Neural progenitor cell (in vitro differentiated cells): Measurements from ENCODE around the gene CARNS1.

Experiments used
- EZH2 ChIP-seq: fragments of 200-600 bp; sonication (generic); IDR thresholded peaks from 2 replicates; pipeline ENCODE4 v1.6.1; 2017; ENCODE audit warnings: antibody characterized with exemption, mild to moderate bottlenecking, moderate library complexity
- TF ChIP-seq, protein P1 (sequence below): fragments of 200-600 bp; sonication (generic); IDR thresholded peaks from 2 replicates; pipeline ENCODE4 v1.5.1; 2017; ENCODE audit warnings: antibody characterized with exemption, mild to moderate bottlenecking

GRCh38 chr11:67374571-67375281 is 40.8 kb upstream of the CARNS1 start:
- TF ChIP-seq, protein P1, sequence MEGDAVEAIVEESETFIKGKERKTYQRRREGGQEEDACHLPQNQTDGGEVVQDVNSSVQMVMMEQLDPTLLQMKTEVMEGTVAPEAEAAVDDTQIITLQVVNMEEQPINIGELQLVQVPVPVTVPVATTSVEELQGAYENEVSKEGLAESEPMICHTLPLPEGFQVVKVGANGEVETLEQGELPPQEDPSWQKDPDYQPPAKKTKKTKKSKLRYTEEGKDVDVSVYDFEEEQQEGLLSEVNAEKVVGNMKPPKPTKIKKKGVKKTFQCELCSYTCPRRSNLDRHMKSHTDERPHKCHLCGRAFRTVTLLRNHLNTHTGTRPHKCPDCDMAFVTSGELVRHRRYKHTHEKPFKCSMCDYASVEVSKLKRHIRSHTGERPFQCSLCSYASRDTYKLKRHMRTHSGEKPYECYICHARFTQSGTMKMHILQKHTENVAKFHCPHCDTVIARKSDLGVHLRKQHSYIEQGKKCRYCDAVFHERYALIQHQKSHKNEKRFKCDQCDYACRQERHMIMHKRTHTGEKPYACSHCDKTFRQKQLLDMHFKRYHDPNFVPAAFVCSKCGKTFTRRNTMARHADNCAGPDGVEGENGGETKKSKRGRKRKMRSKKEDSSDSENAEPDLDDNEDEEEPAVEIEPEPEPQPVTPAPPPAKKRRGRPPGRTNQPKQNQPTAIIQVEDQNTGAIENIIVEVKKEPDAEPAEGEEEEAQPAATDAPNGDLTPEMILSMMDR = no peak
- no peak for TF ChIP-seq EZH2
